Testis (tissue), 2 donors: ENCODE measurements around the gene KCNK4.

Experiments
- CTCF ChIP-seq, 3 experiments: fragments of 450-650 bp in 2 of 3; fragments of 200-600 bp in 1 of 3; sonication (generic) in 1 of 3; IDR thresholded peaks; one replicate each; pipeline ENCODE4 v1.5.1; 2016 to 2019; ENCODE audit warnings: antibody characterized with exemption in 3 of 3, mild to moderate bottlenecking in 2 of 3, moderate library complexity in 1 of 3
- POLR2A ChIP-seq: fragments of 450-650 bp; IDR thresholded peaks from one replicate; pipeline ENCODE4 v1.6.1; 2017; ENCODE audit warnings: antibody characterized with exemption, mild to moderate bottlenecking, moderate library complexity

GRCh38 chr11:64253481-64253880 is 37.6 kb upstream of the KCNK4 start:
- no peak for TF ChIP-seq CTCF (IDR thresholded peaks at IDR 0.05)
- no peak for TF ChIP-seq POLR2A
